ENCODE measurements around the gene MLIP. TPM values are rescaled to one million over a fixed set of nuclear protein-coding genes. Genes with fewer than 3 reads are reported as not detected.
"Not testable (repeated sequence)": the region's sequence is repeated elsewhere in the genome, so short reads cannot be mapped to it uniquely, and the experiment has no call there.

MLIP gene
- total RNA-seq, 1 experiment from 2014 or later, result not detected

DNA sequence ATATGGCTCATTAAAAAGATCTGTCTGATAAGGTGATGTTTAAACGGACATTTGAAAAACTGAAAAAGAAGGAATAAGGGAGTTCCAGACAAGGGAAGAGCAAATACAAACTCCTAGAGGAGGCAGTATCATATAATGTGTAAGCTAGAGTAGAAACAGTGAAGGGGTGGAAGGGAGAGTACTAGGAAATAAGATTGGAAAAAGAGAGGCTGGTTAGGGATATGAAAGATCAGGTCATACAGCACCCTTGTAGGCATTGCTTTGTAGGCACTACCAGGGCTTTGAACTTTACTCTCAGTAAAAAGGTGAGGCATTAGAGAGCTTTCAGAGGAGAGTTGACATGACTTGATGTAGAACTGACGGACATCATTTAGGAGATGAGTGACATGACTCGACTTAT, 85.7 kb downstream of the MLIP start:
- Mint-ChIP-seq H3K36me3 (ENCODE audit: insufficient read depth, unreplicated experiment) (no peaks in the 10 kb centered on the region), H3K9me3 (ENCODE audit: unreplicated experiment) (no peaks in the 10 kb centered on the region), H3K4me1 (ENCODE audit: insufficient read depth, unreplicated experiment) (no peaks in the 10 kb centered on the region), H3K27ac (ENCODE audit: low read depth, unreplicated experiment) (no peak overlapping the region), H3K27me3 (ENCODE audit: insufficient read depth, unreplicated experiment) (no peaks in the 10 kb centered on the region), H3K4me3 (ENCODE audit: unreplicated experiment) (no peak overlapping the region)
- ChIA-PET CTCF (interaction anchor here (0.5 to 0.7 kb wide), 2 partner anchors 8 to 135 kb away, joined by 3 read pairs; no protein-coding TSS in a partner anchor), POLR2A (no interaction called here)
- intact Hi-C loops (cut with micrococcal nuclease), result no loop called here
- BruUV-seq (replicated peaks), result no TSS peak
- TF ChIP-seq, protein P1, sequence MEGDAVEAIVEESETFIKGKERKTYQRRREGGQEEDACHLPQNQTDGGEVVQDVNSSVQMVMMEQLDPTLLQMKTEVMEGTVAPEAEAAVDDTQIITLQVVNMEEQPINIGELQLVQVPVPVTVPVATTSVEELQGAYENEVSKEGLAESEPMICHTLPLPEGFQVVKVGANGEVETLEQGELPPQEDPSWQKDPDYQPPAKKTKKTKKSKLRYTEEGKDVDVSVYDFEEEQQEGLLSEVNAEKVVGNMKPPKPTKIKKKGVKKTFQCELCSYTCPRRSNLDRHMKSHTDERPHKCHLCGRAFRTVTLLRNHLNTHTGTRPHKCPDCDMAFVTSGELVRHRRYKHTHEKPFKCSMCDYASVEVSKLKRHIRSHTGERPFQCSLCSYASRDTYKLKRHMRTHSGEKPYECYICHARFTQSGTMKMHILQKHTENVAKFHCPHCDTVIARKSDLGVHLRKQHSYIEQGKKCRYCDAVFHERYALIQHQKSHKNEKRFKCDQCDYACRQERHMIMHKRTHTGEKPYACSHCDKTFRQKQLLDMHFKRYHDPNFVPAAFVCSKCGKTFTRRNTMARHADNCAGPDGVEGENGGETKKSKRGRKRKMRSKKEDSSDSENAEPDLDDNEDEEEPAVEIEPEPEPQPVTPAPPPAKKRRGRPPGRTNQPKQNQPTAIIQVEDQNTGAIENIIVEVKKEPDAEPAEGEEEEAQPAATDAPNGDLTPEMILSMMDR (IDR thresholded peaks at IDR 0.05; ENCODE audit: unreplicated experiment), result no peak
- no peak for DNase-seq (ENCODE audit: unreplicated experiment)

DNA sequence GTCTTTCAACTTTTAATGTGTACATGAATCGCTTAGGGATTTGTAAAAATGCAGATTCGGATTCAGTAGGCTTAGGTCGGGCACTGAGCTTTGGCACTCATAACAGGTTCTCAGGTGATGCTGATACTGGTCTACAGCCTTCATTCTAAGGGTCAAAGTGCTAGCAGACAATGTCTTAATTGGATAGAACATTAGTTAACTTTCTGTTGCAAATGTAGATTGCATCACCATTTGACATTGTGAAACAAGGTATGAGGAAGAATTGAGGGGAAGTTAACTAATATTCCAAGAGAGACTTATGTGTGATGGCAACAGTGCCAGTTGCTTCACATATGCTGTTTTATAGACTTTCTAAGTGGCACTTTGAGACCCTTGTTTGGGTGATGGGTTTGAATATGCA, 86.9 kb downstream of the MLIP start:
- Mint-ChIP-seq H3K4me1 (ENCODE audit: insufficient read depth, unreplicated experiment) (no peaks in the 10 kb centered on the region), H3K4me3 (ENCODE audit: unreplicated experiment) (no peak overlapping the region), H3K27me3 (ENCODE audit: insufficient read depth, unreplicated experiment) (no peaks in the 10 kb centered on the region), H3K36me3 (ENCODE audit: insufficient read depth, unreplicated experiment) (no peaks in the 10 kb centered on the region), H3K9me3 (ENCODE audit: unreplicated experiment) (no peaks in the 10 kb centered on the region), H3K27ac (ENCODE audit: low read depth, unreplicated experiment) (no peak overlapping the region)
- CTCF ChIA-PET, result no interaction called here
- TF ChIP-seq, protein P1 (IDR thresholded peaks at IDR 0.05; ENCODE audit: unreplicated experiment), result no peak
- intact Hi-C loops (cut with micrococcal nuclease), result no loop called here
- DNase-seq (ENCODE audit: unreplicated experiment), result peak; percentile 51
- BruUV-seq (replicated peaks), result no TSS peak
- POLR2A ChIA-PET, result interaction anchor here (0.6 kb wide), 1 partner anchor 614 kb away, joined by 3 read pairs; no protein-coding TSS in a partner anchor

DNA sequence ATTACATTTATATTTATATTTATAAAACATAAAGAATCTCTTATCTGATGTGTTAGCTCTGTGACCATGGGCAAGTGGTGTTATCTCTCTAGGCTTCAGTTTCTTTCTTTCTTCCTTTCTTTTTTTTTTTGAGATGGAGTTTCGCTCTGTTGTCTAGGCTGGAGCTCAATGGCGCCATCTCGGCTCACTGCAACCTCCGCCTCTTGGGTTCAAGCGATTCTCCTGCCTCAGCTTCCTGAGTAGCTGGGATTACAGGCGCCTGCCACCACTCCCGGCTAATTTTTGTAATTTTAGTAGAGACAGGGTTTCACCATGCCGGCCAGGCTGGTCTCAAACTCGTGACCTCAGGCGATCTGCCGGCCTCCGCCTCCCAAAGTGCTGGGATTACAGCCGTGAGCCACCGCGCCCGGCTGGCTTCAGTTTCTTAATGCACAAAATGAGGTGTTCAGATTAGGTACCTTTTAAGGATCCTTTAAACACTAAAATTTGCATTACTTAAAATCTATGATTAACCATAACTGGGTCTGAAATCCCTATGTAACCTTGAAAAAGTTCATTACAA, 92.3 kb downstream of the MLIP start:
- DNase-seq (ENCODE audit: unreplicated experiment); H3K36me3 Mint-ChIP-seq (ENCODE audit: insufficient read depth, unreplicated experiment); BruUV-seq (replicated peaks); H3K27me3 Mint-ChIP-seq (ENCODE audit: insufficient read depth, unreplicated experiment); H3K4me3 Mint-ChIP-seq (ENCODE audit: unreplicated experiment); H3K27ac Mint-ChIP-seq (ENCODE audit: low read depth, unreplicated experiment); intact Hi-C loops (cut with micrococcal nuclease); H3K4me1 Mint-ChIP-seq (ENCODE audit: insufficient read depth, unreplicated experiment); H3K9me3 Mint-ChIP-seq (ENCODE audit: unreplicated experiment): not testable (repeated sequence)
- POLR2A ChIA-PET, result interaction anchor here (0.6 kb wide), 1 partner anchor 267 kb away, joined by 5 read pairs; no protein-coding TSS in a partner anchor
- CTCF ChIA-PET, result interaction anchor here (0.7 kb wide), 1 partner anchor 16 kb away, joined by 3 read pairs; no protein-coding TSS in a partner anchor

DNA sequence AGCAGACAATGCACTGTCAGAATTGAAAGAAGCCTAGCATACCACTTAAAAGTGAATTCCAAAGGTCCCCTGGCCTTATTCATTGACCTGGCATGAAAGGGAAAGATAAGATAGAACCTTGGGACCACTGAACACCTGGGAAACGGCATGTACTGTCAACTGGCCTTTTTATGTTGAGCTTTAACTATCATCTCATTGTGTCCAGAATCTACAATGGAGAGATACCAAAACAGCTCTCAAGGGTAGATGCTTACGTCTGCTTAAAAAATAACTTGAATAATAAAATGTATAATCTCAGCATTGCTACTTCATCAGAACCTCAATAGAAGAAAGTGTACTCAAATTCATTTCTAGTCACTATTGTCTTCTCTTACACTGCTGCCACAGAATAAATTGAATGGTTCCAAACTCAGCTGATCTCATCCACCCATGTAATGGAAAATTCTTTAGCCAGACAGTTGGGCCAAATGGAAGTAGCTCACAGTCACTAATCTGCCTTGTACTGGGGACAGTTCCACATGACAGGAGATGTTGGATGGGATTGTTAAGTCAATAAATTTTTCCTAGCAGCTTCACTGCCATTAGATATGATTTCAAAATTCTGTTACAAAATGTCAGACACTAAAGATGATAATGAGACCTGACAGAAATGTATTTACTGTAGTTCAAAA, 93.8 kb downstream of the MLIP start:
- H3K36me3 Mint-ChIP-seq (ENCODE audit: insufficient read depth, unreplicated experiment), result no peaks in the 10 kb centered on the region
- no peaks in the 10 kb centered on the region for H3K9me3 Mint-ChIP-seq (ENCODE audit: unreplicated experiment)
- no peak overlapping the region for H3K4me3 Mint-ChIP-seq (ENCODE audit: unreplicated experiment)
- intact Hi-C loops (cut with micrococcal nuclease), result no loop called here
- no peak for DNase-seq (ENCODE audit: unreplicated experiment)
- H3K27me3 Mint-ChIP-seq (ENCODE audit: insufficient read depth, unreplicated experiment), result no peaks in the 10 kb centered on the region
- TF ChIP-seq, protein P1 (IDR thresholded peaks at IDR 0.05; ENCODE audit: unreplicated experiment), result no peak
- H3K4me1 Mint-ChIP-seq (ENCODE audit: insufficient read depth, unreplicated experiment), result no peaks in the 10 kb centered on the region
- no peak overlapping the region for H3K27ac Mint-ChIP-seq (ENCODE audit: low read depth, unreplicated experiment)
- ChIA-PET POLR2A (no interaction called here), CTCF (interaction anchor here (0.6 kb wide), 2 partner anchors 9 to 401 kb away, joined by 3 read pairs; no protein-coding TSS in a partner anchor)
- no TSS peak for BruUV-seq (replicated peaks)

Data from MCF 10A (cell line).